Stimulated activated CD4-positive, alpha-beta T cell treated with anti-CD3 and anti-CD28 coated beads, Interleukin-1b, Interleukin-23, amount 100 ng/mL, for 48 hours (primary cell): Measurements from ENCODE around the gene ZNRF1.
A peak's percentile ranks its signal among the peaks of the same experiment; 100 is the strongest.
"Not testable (repeated sequence)": the region's sequence is repeated elsewhere in the genome, so short reads cannot be mapped to it uniquely, and the experiment has no call there.

Experiments used
- DNase-seq: peaks from one replicate; pipeline ENCODE4 v3.0.0-alpha.2; 2020

The ZNRF1 gene

GRCh38 chr16:75081179-75081859 lies 82.5 kb downstream of the ZNRF1 start:
- DNase-seq = no peak

GRCh38 chr16:75083813-75084212 lies 85.0 kb downstream of the ZNRF1 start:
- DNase-seq = no peak

- no peak for DNase-seq
Measured at GRCh38 chr16:75085556-75085955, 86.7 kb downstream of the ZNRF1 start.

GRCh38 chr16:75086281-75086680 lies 87.5 kb downstream of the ZNRF1 start:
- DNase-seq = no peak

GRCh38 chr16:75086688-75087374 lies 88.0 kb downstream of the ZNRF1 start:
- DNase-seq = no peak

GRCh38 chr16:75087375-75087979 lies 88.7 kb downstream of the ZNRF1 start:
- no peak for DNase-seq

GRCh38 chr16:75088216-75088615 lies 89.4 kb downstream of the ZNRF1 start:
- no peak for DNase-seq

GRCh38 chr16:75088934-75089333 lies 90.1 kb downstream of the ZNRF1 start:
- DNase-seq = no peak

GRCh38 chr16:75089486-75090202 lies 90.8 kb downstream of the ZNRF1 start:
- no peak for DNase-seq

GRCh38 chr16:75090899-75091298 lies 92.1 kb downstream of the ZNRF1 start:
- not testable (repeated sequence) for DNase-seq

GRCh38 chr16:75091619-75092018 lies 92.8 kb downstream of the ZNRF1 start:
- not testable (repeated sequence) for DNase-seq

- DNase-seq = no peak
Measured at GRCh38 chr16:75092777-75093176, 94.0 kb downstream of the ZNRF1 start.

GRCh38 chr16:75093598-75094540 lies 95.0 kb downstream of the ZNRF1 start:
- no peak for DNase-seq

GRCh38 chr16:75095204-75095621 lies 96.4 kb downstream of the ZNRF1 start:
- no peak for DNase-seq

- no peak for DNase-seq
Measured at GRCh38 chr16:75096656-75097055, 97.8 kb downstream of the ZNRF1 start.

- no peak for DNase-seq
Measured at GRCh38 chr16:75097191-75097761, 98.5 kb downstream of the ZNRF1 start.

- peak; percentile 87 for DNase-seq
Measured at GRCh38 chr16:75097941-75098901, 99.4 kb downstream of the ZNRF1 start.

- no peak for DNase-seq
Measured at GRCh38 chr16:75099075-75099667, 100.3 kb downstream of the ZNRF1 start.

GRCh38 chr16:75099738-75100602 lies 101.1 kb downstream of the ZNRF1 start:
- DNase-seq = peak; percentile 49
